ENCODE measurements around the gene PAX9. TPM values are rescaled to one million over a fixed set of nuclear protein-coding genes. Genes with fewer than 3 reads are reported as not detected.

PAX9 gene
- total and polyA plus RNA-seq, 2 of the 13 experiments (the other 11 are each of a cell fraction or from before 2014, with no cell fraction given) = 0.03 TPM; not detected in 1

GRCh38 chr14:36657399-36658122, 4.1 kb upstream of the PAX9 start:
- in situ Hi-C loops (cut with HindIII; ENCODE audit: extremely low pct_ligation_motif_present, low pct_unique_long_range_greater_than_20kb) (no loop called here), intact Hi-C loops (cut with micrococcal nuclease; ENCODE audit: unreplicated experiment) (loop anchor here (2.0 kb wide), 1 partner anchor 49 kb away; no protein-coding TSS in a partner anchor)
- Histone ChIP-seq H3K9me3 (ENCODE audit: low read length) (no peaks in the 10 kb centered on the region), H4K20me1 (ENCODE audit: insufficient read depth, low read length) (peaks cover 2% of the 10 kb centered on the region; the same call in 1 of the 2 replicates), H3K9ac (ENCODE audit: insufficient read depth, low read depth, low read length) (no peak overlapping the region), H3K4me3 (replicated peaks in 1 of 3; ENCODE audit: insufficient read depth in 1 of 3, low read depth in 2 of 3, low read length in 3 of 3) (no peak overlapping the region; a peak in 1 of 6 replicates), H3K27ac (ENCODE audit: extremely low read length, insufficient read depth, low read length) (no peak overlapping the region), H3K79me2 (ENCODE audit: insufficient read depth, low read length) (no peaks in the 10 kb centered on the region), H3K36me3 (replicated peaks in 1 of 2; ENCODE audit: control insufficient read depth in 1 of 2, insufficient read depth in 2 of 2, low read length in 2 of 2) (no peaks in the 10 kb centered on the region), H3K27me3 (ENCODE audit: control insufficient read depth in 1 of 2, insufficient read depth in 2 of 2, low read length in 2 of 2) (peaks cover 57 to 87% of the 10 kb centered on the region in 2 experiments), H3K4me2 (ENCODE audit: low read depth, low read length) (no peak overlapping the region), H2AFZ (ENCODE audit: low read length) (no peak overlapping the region), H3K4me1 (ENCODE audit: insufficient read depth, low read length) (peaks cover 23% of the 10 kb centered on the region)
- DNase-seq (ENCODE audit: low spot score) = no peak
- no peak for FAIRE-seq
- POLR2A ChIA-PET = no interaction called here
- CTCF ChIA-PET (ENCODE audit: low intra/inter-chr PET ratio, low total read pairs) = no interaction called here
- WGBS (ENCODE audit: low lambda C conversion rate) = 39% methylated on average over 55 of the region's 55 CpGs
- ATAC-seq = peak; percentile 1
- no TSS peak for BruUV-seq (replicated peaks)
- TF ChIP-seq ZNF407 (CRISPR knock-in tag; IDR thresholded peaks at IDR 0.05; ENCODE audit: not compliant biosample characterization) (peak; percentile 14), GZF1 (CRISPR knock-in tag; IDR thresholded peaks at IDR 0.05) (no peak), SP1 (IDR thresholded peaks at IDR 0.05) (no peak), SP1 (CRISPR knock-in tag; IDR thresholded peaks at IDR 0.05) (no peak), ZNF614 (CRISPR knock-in tag; IDR thresholded peaks at IDR 0.05; ENCODE audit: borderline replicate concordance) (no peak), FIP1L1 (IDR thresholded peaks at IDR 0.05; ENCODE audit: borderline replicate concordance, insufficient read depth, low read depth, low read length) (no peak), ZFP37 (CRISPR knock-in tag; IDR thresholded peaks at IDR 0.05; ENCODE audit: borderline replicate concordance) (no peak), ZBTB14 (CRISPR knock-in tag; IDR thresholded peaks at IDR 0.05) (no peak), GLI4 (CRISPR knock-in tag; IDR thresholded peaks at IDR 0.05; ENCODE audit: borderline replicate concordance) (no peak), ZMAT3 (CRISPR knock-in tag; conservative IDR thresholded peaks at IDR 0.05) (no peak), ZSCAN9 (CRISPR knock-in tag; IDR thresholded peaks at IDR 0.05; ENCODE audit: borderline replicate concordance) (no peak), WIZ (CRISPR knock-in tag; IDR thresholded peaks at IDR 0.05) (no peak)

All from HepG2 (cell line).